HG02981 (cell line): Measurements from ENCODE around the gene CALHM1.
"Not testable (repeated sequence)": the region's sequence is repeated elsewhere in the genome, so short reads cannot be mapped to it uniquely, and the experiment has no call there.

Experiments used
- ATAC-seq: cut with Tn5 transposase; IDR thresholded peaks from one replicate; pipeline ENCODE4 v1.9.1; 2021; ENCODE audit warnings: mild to moderate bottlenecking, moderate library complexity; ENCODE audit not compliant: unreplicated experiment

Gene CALHM1

DNA sequence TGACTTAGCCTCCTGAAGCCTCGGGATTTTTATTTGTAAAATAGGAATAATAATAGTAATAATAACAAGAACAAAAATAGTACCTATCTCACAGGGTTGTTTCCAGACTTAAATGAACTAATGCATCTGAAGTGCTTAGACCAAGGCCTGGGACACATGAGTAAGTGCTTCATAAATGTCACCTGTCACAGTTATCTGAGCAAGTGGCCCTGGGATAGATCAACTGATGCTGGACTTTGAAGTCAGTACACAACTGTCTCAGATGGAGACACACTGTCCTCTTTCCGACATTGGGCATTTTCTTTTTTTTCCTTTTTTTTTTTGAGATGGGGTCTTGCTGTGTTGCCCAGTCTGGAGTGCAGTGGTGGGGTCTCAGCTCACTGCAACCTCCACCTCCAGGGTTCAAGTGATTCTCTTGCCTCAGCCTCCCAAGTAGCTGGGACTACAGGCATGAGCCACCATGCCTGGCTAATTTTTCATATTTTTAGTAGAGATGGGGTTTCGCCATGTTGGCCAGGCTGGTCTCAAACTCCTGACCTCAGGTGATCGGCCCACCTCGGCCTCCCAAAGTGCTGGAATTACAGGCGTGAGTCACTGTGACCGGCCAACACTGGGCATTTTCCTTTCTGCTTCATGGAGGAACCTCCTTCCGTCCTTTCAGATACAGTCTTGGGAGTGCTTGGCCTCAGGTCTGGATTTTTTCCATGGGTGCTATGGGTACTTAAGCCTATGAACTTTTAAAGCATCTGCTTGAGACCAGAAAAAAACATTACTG, 28.1 kb upstream of the CALHM1 start:
- not testable (repeated sequence) for ATAC-seq

DNA sequence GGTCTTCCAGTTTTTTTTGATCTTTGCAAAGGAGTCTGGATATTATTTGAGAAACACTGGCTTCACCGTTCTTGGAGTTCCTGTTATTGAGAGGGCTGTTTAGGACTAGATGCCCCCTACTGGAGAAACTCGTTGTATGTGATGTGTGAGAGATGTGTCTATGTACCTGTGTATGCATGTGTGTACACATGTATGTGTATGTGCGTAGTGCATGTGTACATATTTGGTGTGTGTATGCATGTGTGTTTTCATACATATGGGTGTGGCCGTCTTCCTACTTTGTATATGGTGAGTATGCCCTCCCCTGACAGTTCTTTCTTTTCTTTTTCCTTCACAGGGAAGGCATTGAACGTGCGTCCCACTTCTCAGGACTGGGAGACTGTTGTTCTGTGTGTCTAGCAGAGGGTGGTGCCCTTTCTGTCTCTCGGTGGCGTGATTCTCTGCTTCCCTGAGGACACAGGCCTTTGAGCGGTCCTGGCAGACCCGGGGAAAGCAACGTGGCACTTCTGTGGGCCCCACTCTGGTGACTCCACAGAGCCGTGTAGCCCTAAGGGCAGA, 23.4 kb upstream of the CALHM1 start:
- peak; percentile 71 for ATAC-seq

DNA sequence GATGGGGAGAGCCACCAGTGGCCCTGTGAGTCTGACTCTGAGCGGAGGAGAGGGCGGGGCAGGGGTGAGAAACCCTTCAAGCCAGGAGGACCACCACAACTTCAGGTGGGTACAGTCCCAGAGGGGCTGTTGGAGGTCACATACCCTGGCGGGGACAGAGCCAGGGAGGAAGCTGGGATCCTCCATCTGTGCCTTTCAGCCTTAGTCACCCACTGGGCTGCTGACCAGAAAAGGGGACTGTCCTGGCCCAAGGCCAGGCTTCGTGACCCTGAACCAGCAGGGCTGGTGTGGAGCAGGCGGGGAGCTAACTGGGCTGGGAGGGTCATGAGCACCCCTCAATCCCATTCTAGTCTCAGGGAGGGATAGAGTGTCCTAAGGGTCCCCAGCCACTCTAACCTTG, 21.8 kb upstream of the CALHM1 start:
- no peak for ATAC-seq

DNA sequence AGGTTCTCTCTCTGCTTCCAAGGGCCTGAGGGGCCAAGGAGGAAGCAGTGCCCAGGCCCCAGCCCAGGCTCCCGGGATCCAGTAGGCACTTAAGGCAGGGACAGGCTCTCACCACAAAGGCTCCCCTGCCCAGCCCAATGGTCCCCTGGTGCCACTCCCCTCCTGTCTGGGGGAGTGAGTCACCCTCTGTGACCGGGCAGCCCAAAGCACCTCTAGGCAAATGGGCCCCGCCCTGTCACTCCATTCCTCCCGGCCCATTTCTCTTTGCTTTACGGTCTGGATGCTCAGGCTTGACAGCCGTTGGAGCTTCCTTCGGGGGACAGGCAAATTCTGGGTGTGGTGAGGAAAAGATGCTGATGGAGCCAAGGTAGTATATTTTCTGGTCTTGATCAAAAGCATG, 20.4 kb upstream of the CALHM1 start, which contains the start of gene CALHM3:
TSS of gene CALHM3 (minus strand) at position 106 of the 400 bp plus-strand sequence. CDS start 208 bp downstream, outside the sequence.
- no peak for ATAC-seq

DNA sequence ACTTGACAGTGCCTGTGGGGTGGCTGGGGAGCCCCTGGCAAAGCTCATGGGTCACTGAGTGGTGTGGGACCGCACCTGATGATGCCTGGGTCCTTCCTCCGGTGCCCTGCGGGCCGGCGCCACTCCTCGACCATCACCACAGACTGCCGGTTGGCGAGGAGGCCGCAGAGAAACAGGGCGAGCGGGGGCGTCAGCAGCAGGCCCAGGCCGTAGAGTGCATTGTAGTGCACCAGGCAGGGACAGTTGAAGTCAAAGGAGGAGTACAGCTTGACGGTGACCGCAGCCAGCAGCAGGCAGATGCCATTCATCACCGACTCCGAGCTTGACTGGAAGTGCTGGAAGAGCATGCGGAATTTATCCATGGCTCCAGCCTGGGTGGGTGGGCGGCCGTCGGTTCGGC, 20.0 kb upstream of the CALHM1 start:
- ATAC-seq, result no peak

DNA sequence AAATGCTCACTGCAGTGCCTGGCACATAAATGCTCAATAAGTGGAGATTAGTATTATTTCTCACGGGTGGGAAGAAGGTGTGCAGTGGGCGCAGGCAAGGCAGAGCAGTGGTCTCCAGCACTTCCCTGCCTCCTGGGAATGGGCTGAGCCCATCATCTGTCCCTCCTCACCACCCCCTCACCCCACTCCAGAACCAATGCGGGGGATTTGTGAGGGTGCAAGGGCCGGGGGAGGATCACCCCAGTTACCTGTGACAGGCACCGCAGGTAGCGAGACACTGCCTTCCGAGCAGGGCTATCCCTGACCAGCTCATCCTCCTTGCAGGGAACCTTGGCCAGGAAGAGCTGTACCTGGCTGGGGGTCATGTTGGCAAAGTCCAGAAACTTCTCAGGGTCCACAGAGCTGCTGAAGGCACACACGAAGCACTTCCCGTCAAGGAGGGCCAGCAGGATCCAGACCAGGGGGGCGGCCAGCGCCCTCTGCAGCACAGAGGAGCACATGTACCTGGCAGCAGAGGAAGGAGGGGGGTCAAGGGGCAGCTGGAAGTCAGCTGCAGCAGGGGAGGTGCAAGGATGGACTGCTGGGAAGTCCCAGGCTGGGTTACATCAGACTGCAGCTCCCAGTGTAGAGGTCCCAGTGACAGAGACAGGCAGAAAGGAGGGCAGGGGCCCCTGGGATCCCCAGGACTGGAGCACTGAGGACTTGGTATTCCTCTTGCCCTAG, 17.5 kb upstream of the CALHM1 start:
- ATAC-seq, result no peak

DNA sequence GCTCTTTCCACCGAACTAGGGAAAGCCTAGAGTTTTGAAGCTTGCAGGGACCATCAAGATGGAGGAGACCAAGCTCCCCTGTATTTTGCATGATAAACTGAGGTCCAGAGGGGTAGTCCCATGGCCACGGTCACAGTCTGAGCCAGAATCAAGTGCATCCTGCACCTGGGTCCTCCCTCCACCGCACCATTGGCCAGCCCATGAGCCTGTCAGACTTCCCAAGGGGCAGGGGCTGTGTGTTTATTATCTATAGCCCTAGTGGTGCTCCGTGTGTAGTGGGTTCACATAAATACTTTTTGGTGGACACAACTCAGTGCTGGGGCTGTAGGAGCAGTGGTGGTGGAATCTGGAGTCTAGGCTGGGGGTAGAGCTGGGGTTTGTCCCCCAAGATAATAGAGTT, 16.7 kb upstream of the CALHM1 start:
- ATAC-seq, result no peak

DNA sequence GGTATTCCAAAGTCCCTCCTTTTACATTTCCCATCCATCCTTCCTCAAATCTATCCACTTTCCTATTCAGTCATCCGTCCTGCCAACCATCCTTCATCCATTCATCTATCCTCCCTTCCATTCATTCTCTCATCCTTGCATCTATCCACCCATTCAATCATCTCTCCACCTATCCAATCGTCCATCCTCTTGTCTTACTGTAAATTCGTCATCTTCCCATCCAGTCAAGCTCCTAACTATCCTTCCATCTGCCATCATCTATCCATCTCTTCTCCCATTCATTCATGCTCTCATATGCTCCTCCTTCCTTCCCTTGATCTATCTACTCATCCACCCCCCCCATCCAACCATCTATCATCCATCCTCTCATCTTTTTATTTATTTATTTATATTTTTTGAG, 15.4 kb upstream of the CALHM1 start:
- no peak for ATAC-seq

DNA sequence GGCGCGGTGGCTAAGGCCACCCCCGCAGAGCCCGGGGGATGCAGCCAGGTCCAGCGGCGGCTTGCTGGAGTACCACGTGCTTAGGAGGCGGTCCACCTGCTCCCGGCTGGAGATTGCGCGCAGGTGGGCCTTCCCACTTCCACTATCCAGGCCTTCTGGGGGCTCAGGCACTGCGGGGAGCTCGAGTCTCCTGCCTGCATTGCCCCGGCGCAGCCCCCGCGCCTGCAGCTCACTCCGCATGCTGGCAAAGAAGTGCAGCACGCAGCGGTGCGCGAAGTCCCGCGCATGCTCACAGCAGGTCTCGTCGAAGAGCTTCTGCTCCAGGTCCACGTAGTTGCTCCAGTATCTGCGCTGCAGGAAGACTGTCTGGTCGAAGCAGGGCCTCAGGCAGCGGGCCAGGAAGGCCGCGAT, 14.6 kb upstream of the CALHM1 start:
- no peak for ATAC-seq

DNA sequence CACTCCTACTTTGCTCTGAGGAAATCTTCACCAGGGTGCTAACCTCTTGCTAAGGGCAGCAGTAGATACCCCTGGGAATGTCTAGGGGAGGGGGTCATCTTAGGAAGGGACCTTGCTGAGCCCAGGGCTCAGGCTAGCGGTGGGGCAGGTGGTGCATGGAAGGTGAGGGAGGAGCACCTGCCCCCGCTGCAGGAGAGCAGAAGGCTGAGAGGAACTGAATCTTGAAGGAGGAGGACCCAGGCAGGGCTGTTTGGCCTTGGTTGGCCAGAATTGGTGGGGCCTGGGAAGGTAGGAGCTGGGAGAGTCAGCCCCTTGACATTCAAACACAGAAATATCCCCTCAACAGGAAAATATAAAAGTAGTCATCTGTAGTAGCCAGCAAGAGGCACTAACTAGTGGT, 13.3 kb upstream of the CALHM1 start:
- ATAC-seq, result no peak

DNA sequence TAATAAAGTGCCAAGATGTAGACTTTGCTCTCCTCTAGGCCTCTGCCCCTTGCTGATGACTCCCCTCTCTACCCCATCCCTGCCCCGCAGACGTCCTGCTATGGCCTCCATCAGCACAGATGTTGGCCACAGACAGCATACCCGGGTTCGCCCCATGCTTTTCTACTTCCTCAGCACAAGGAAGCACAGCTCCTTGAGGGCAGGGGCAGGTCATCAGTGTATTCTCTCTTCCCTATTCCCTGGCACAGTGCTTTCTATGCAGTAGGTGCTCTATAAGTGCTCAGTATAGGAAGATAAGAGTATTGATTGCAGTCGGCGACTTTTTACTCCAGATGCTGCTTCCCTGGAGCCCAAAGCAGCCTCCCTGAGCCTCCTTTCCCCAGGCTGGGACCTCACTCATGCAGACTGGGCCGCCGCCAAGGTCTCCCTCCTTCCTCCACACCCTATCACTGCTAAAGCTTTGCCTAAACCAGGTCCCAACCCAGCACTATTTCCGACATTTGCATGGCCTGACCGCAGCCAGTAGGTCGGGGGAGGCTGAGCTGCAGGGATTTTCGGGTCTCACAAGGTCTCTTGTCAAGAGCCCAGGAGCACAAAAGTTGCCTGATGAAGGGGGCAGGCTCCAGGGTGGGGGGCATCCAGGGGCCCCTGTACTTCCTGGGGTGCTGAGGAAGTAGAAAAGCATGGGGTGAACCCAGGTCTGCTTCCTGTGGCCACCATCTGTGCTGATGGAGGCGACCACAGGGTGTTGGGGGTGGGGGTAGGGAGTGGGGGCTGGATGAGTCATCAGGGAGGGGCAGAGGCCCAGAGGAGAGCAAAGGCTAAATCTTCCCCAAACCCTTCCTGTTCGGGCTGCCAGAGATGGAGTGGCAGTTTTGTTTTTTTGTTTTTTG, 12.3 kb upstream of the CALHM1 start:
- peak; percentile 71 for ATAC-seq

DNA sequence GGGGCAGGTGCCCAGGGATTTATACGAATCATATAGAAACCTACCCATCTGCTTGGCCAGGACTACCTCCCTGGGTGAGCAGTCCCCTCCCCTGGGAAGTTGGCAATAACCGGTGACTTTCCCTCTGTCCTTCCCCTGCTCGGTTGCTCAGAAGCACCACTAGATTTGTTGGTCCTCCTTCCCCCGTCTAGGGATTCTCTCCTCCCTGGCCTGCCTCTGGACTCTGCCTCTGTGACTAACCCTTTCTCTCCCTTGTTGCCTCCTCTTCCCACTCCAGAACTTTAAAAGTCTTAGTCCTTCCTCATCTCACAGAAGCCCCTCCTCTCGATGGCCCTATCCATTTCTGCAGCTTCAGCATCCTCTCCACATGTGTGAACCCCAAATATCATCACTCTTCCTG, 10.5 kb upstream of the CALHM1 start:
- ATAC-seq, result no peak

DNA sequence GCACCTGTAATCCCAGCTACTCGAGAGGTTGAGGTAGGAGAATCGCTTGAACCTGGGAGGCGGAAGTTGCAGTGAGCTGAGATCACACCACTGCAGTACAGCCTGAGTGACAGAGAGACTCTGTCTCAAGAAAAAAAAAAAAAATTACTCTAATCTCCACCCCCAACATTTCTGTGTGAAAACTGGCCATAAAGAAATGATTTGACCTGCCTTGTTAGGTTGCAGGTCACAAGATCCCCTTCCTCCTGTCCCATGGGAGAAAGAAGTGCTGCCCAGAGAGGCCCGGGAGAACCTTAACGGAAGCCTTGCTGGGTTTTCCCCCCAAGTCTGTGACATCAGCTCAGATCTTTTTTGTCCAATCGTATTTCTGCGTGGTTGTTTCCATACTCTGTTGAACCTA, 8.7 kb upstream of the CALHM1 start:
- ATAC-seq, result no peak

DNA sequence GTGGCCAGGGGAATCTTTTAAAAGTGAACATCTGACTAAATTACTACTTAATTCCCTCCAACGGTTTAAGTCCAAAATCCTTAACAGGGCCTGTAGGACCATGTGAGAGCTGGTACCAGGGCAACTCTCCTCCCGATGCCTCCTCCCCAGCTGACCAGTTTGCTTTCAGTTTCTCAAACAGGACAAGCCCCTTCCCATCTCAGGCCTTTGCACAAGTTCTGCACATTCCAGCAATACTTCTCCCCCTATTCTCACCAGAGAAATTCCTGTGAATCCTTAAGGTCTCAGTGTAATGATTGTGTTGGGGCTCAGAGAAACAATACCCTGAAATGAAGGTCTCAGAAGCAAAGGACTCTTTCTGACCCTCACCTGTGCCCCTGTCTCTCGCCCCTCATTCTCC, 8.0 kb upstream of the CALHM1 start:
- no peak for ATAC-seq

DNA sequence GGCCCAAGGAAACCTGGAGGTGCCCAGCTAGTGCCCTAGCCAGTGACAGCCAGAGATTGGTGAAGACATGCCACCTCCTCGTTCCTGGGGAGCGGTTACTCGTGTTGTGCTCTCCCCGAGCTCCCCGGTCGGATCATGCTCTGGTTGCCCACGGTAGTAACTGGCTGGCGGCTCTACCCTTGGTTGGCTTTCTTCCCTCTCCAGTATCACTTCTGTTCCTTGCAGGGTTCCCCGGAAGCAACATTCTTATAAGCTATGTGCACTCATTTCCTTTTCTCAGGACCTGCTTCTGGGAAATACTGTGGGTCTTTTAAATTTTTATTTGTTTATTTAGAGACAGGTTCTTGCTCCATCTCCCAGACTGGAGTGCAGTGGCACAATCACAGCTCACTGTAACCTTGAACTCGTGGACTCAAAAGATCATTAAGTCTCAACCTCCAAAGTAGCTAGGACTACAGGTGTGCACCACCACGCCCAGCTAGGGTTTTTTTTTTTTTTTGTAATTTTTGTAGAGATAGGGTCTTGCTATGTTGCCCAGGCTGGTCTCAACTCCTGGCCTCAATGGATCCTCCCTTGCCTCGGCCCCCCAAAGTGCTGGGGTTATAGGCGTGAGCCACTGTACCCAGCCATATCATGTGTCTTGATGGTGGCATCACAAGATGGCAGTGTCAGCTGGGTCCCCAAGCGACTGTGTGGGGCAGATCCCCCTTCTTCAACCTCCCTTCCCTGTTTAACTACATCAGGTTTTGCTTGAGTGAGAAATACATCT, 6.9 kb upstream of the CALHM1 start:
- no peak for ATAC-seq

DNA sequence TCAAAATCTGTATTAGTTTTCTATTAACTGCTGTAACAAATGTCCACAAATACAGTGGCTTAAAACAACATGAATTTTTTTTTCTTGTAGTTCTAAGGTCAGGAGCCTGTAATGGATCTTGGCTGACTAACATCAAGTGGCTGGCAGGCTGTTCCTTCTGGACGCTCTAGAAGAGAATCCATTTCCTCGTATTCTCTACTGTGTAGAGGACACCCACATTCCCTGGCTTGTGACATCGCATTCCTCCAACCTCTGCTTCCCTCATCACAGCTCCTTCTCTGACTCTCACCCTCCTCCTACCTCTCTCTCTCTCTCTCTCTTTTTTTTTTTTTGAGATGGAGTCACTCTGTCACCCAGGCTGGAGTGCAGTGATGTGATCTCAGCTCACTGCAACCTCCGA, 4.8 kb upstream of the CALHM1 start:
- ATAC-seq, result no peak

DNA sequence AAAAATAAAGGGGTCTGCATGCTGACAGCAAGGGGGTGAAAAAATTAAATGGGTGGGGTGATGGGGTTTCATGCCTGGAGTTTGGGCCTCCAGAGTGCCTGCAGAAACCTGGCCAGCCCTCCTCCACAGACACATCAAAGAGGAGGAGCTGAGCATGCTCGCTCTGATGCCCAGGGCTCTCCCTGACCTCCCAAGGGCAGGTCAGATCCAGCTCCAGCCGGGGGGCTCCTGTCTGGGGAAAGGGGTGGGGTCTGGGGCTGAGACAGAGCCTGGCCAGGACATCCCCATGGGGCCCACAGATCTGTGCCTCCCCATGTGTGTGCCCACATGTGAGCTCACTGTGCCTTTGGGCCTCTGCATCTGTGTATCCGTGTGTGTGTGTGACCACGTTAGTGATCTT, 915 bp upstream of the CALHM1 start:
- no peak for ATAC-seq

DNA sequence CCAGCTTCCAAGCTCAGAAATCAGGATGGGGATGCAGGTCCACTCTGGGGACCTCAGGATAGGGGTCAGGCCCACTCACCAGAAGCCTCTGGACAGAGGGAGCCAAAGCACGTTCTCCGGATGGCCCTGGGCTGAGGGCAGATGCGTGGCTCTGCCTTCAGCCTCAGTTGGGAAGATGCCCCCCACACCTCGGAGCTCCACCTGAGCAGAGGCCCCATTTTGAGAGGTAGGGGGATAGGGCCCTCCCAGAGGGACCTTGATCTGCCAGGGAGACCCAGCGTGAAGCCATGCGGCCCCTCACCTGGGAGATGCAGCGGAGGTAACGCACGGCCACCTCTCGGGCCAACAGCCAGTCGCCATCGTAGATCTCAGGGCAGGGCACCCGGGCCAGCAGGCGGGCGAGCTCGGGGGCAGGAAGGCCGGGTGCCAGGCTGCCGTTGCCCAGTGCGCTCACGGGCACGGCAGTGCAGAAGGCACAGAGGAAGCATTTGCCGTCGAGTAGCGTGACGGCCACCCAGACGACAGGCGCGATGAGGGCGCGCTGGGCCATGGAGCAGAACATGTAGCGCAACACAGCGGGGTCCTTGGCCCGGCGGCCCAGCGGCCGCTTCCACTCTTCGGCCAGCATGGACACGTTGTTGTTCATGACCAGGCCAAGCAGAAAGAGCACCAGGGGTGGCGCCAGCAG, 660 bp downstream of the CALHM1 start:
- no peak for ATAC-seq

DNA sequence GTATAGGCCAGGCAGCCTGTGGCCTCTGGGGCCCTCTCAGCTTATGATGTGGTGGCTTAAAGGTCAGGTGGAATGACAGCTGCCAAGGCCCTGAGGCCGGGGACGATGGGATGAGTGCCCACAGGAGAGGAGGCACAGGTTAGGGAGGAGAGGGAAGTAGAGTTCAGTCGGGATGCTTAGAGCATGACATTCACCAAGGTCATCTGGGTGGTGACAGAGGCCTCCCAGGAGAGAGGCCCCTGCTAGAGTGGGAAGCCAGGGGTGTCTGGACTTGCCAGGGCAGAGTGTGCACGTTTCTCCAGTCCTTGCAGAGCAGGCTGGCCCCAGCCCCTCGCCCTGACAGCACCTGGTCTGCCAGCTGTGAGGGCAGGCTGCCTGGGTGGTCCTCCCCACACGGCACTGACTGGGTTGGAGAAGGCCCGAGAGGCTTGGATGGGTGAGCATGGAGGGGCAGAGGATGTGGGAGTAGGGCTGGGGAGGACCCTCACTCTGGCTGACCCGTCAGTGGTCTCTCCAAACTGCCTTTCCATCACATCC, 1.5 kb downstream of the CALHM1 start:
- ATAC-seq, result no peak
